Endothelial cell of umbilical vein (primary cell): Measurements from ENCODE around the gene DNAJA4. TPM values are rescaled to one million over a fixed set of nuclear protein-coding genes. Genes with fewer than 3 reads are reported as not detected.

ENCODE experiments used
- BruUV-seq: library from RNA; stranded (reverse); fragments of 400-500 nt; replicated peaks from 2 replicates; lab custom pipeline; 2021; lab: Mats Ljungman, UMichigan
- CTCF ChIA-PET: fragments of 300-600, 350-600 bp; sonication (Branson Sonifier 250); formaldehyde crosslinking; loops from one replicate; lab custom pipeline; 2021; ENCODE audit warnings: antibody characterized with exemption, inconsistent platforms; lab: Charles Lee
- POLR2A ChIA-PET: fragments of 300-600, 350-600 bp; sonication (Branson Sonifier 250); formaldehyde crosslinking; loops from one replicate; lab custom pipeline; 2021; ENCODE audit warnings: antibody characterized with exemption, inconsistent platforms; lab: Charles Lee
- DNase-seq: peaks from one replicate; pipeline ENCODE4 v3.0.0-alpha.2; 2011; ENCODE audit warnings: low read depth, low spot score
- FAIRE-seq: peaks from 2 replicates; lab custom pipeline; 2011; peaks lifted over from hg19 to GRCh38; lab: Jason Lieb, UNC
- H2AFZ ChIP-seq: 2 replicates; pipeline ENCODE4 v1.6.0; 2012; ENCODE audit warnings: low read depth, low read length, control low read depth, inconsistent platforms
- H3K27ac ChIP-seq: 2 replicates; pipeline ENCODE4 v1.5.1; 2011; ENCODE audit warnings: low read depth, mild to moderate bottlenecking, control low read depth, low read length, moderate library complexity; ENCODE audit not compliant: insufficient read depth
- H3K27me3 ChIP-seq, 2 experiments: 2 replicates each; pipeline versions ENCODE4 v1.6.0 to v1.6.1; 2011; ENCODE audit warnings: low read length in 2 of 2, mixed read lengths in 1 of 2; ENCODE audit not compliant: control insufficient read depth in 2 of 2, insufficient read depth in 2 of 2
- H3K36me3 ChIP-seq, 2 experiments: 2 replicates in 1 of 2; 3 replicates in 1 of 2; pipeline ENCODE4 v1.5.1; 2011; ENCODE audit warnings: low read length in 2 of 2, mild to moderate bottlenecking in 1 of 2, moderate library complexity in 1 of 2; ENCODE audit not compliant: control insufficient read depth in 2 of 2, insufficient read depth in 2 of 2; ENCODE audit errors: extremely low read depth in 1 of 2
- H3K4me1 ChIP-seq: 3 replicates; pipeline ENCODE4 v1.5.1; 2011; ENCODE audit warnings: mild to moderate bottlenecking, low read length; ENCODE audit not compliant: control insufficient read depth, insufficient read depth; ENCODE audit errors: extremely low read depth
- H3K4me2 ChIP-seq: 2 replicates; pipeline ENCODE4 v1.6.1; 2011; ENCODE audit warnings: low read length, control low read depth, mixed read lengths; ENCODE audit not compliant: insufficient read depth
- H3K4me3 ChIP-seq, 3 experiments: fragments of 200-600 bp in 1 of 3; sonication (generic), shearing (Covaris generic) in 1 of 3; replicated peaks in 1 of 3; 2 replicates each; pipeline ENCODE4 v1.5.1; 2011 to 2016; ENCODE audit warnings: control low read depth in 3 of 3, low read length in 3 of 3, mild to moderate bottlenecking in 2 of 3, inconsistent platforms in 1 of 3, low read depth in 1 of 3, moderate library complexity in 1 of 3; ENCODE audit not compliant: insufficient read depth in 1 of 3
- H3K79me2 ChIP-seq: 2 replicates; pipeline ENCODE4 v1.6.0; 2012; ENCODE audit warnings: low read length, inconsistent platforms; ENCODE audit not compliant: control insufficient read depth, insufficient read depth
- H3K9ac ChIP-seq: replicated peaks from 2 replicates; pipeline ENCODE3; 2011; ENCODE audit warnings: low read length, control low read depth; ENCODE audit not compliant: insufficient read depth; ENCODE audit errors: extremely low read depth
- H3K9me1 ChIP-seq: replicated peaks from 3 replicates; pipeline ENCODE4 v1.6.0; 2011; ENCODE audit warnings: mild to moderate bottlenecking, low read length; ENCODE audit not compliant: control insufficient read depth, insufficient read depth; ENCODE audit errors: extremely low read depth
- H3K9me3 ChIP-seq: replicated peaks from 2 replicates; pipeline ENCODE4 v1.5.1; 2012; ENCODE audit warnings: low read length, inconsistent platforms; ENCODE audit not compliant: control insufficient read depth, insufficient read depth
- H4K20me1 ChIP-seq: replicated peaks from 2 replicates; pipeline ENCODE3; 2011; ENCODE audit warnings: mild to moderate bottlenecking, low read length; ENCODE audit not compliant: control insufficient read depth, insufficient read depth; ENCODE audit errors: extremely low read depth
- CTCF ChIP-seq, 2 donors: IDR thresholded peaks; 1 replicate in 1 of 2; 2 replicates in 1 of 2; pipeline ENCODE4 v1.5.1; 2011; ENCODE audit warnings: low read length in 2 of 2, mild to moderate bottlenecking in 2 of 2, moderate library complexity in 2 of 2, control low read depth in 1 of 2, inconsistent platforms in 1 of 2, low read depth in 1 of 2; ENCODE audit not compliant: insufficient read depth in 1 of 2; ENCODE audit errors: extremely low read depth in 1 of 2
- EZH2 ChIP-seq: IDR thresholded peaks from 2 replicates; pipeline ENCODE4 v1.6.1; 2012; ENCODE audit warnings: borderline replicate concordance, low read depth, mild to moderate bottlenecking, moderate library complexity, low read length, inconsistent platforms; ENCODE audit not compliant: severe bottlenecking
- MYC ChIP-seq: IDR thresholded peaks from one replicate; pipeline ENCODE4 v1.6.1; 2011; ENCODE audit warnings: mild to moderate bottlenecking, low read depth, low read length
- POLR2AphosphoS5 ChIP-seq: IDR thresholded peaks from 2 replicates; pipeline ENCODE4 v1.6.1; 2012; ENCODE audit warnings: low read depth, mild to moderate bottlenecking, control low read depth, low read length, moderate library complexity; ENCODE audit not compliant: insufficient read depth
- dilution Hi-C: fragments of 300-500 bp; cut with MboI; formaldehyde crosslinking; loops from one replicate; pipeline ENCODE4 v1.15.0; 2019; ENCODE audit warnings: low sequenced_read_pairs; ENCODE audit not compliant: extremely low pct_ligation_motif_present
- intact Hi-C: fragments of 100-400 bp; cut with micrococcal nuclease; formaldehyde crosslinking; loops from one replicate; pipeline ENCODE4 v1.10.0; 2022
- polyA plus RNA-seq, 4 experiments: library from polyadenylated mRNA; depleted of rRNA in 3 of 4; stranded (reverse) in 3 of 4; unstranded in 1 of 4; fragments of >200 nt; gene quantifications; 2 replicates each; pipeline versions ENCODE4 v1.2.1 to v1.2.3, GENCODE V29; 2011 to 2012; ENCODE audit warnings: missing spikeins in 1 of 4
- total RNA-seq: library from RNA; stranded (reverse); gene quantifications from 2 replicates; pipeline ENCODE4 v1.2.3, GENCODE V29; 2021

The DNAJA4 gene
- total and polyA plus RNA-seq, 2 donors (not counting 3 experiments of a cell fraction or from before 2014, with no cell fraction given), result 17.3 to 21.3 TPM

GRCh38 chr15:78308422-78309032 lies 44.2 kb downstream of the DNAJA4 start:
- dilution Hi-C loops (no loop called here), intact Hi-C loops (loop anchor here (1.0 to 5.0 kb wide), 6 partner anchors 107 to 401 kb away; partner anchors contain the start of gene IREB2)
- Histone ChIP-seq H3K9ac (no peak overlapping the region), H4K20me1 (no peaks in the 10 kb centered on the region), H3K4me3 (no peak overlapping the region), H3K4me1 (peaks cover 3% of the 10 kb centered on the region), H3K9me3 (no peaks in the 10 kb centered on the region), H3K4me2 (no peak overlapping the region), H2AFZ (peak overlapping the region; percentile 25), H3K36me3 (no peaks in the 10 kb centered on the region), H3K9me1 (no peaks in the 10 kb centered on the region), H3K27me3 (no peaks in the 10 kb centered on the region), H3K79me2 (no peaks in the 10 kb centered on the region), H3K27ac (no peak overlapping the region)
- FAIRE-seq, result peak; percentile 90
- CTCF ChIA-PET, result interaction anchor here (0.7 to 14.6 kb wide), 19 partner anchors 9 to 442 kb away, joined by 3 to 367 read pairs (median 5); partner anchors contain the start of genes IREB2 and SKIC8
- TF ChIP-seq POLR2AphosphoS5 (no peak), CTCF (IDR thresholded peaks at IDR 0.05; ENCODE audit: extremely low read depth in 1 of 2, insufficient read depth in 1 of 2, low read depth in 1 of 2, low read length in 2 of 2) (peak; percentile 97), EZH2 (no peak), MYC (no peak)
- peak; percentile 73 for DNase-seq
- BruUV-seq, result no TSS peak
- POLR2A ChIA-PET, result interaction anchor here (0.6 to 1.0 kb wide), 2 partner anchors 115 to 120 kb away, joined by 3 read pairs; no protein-coding TSS in a partner anchor
